OCI-LY7 (cell line): ENCODE data around the gene INTS13. TPM values are rescaled to one million over a fixed set of nuclear protein-coding genes. Genes with fewer than 3 reads are reported as not detected.

Source experiments
- BruUV-seq: library from RNA; stranded (reverse); fragments of 400-500 nt; replicated peaks from 2 replicates; lab custom pipeline; 2021; lab: Mats Ljungman, UMichigan
- CTCF ChIA-PET: fragments of 300-600 bp; sonication (Branson Sonifier 250); formaldehyde crosslinking; loops from one replicate; lab custom pipeline; 2022; ENCODE audit warnings: antibody characterized with exemption; ENCODE audit not compliant: unreplicated experiment; lab: Charles Lee
- POLR2A ChIA-PET: fragments of 300-600 bp; sonication (Branson Sonifier 250); formaldehyde crosslinking; loops from one replicate; lab custom pipeline; 2022; ENCODE audit warnings: antibody characterized with exemption; lab: Charles Lee
- DNase-seq: peaks from one replicate; pipeline ENCODE4 v3.0.0-alpha.2; 2015; ENCODE audit warnings: low spot score
- H2AFZ ChIP-seq: fragments of 200-600 bp; sonication (generic), shearing (Covaris generic); 2 replicates; pipeline ENCODE4 v1.6.1; 2014; ENCODE audit warnings: mild to moderate bottlenecking, antibody characterized with exemption, low read length, moderate library complexity
- H3K27ac ChIP-seq: fragments of 200-600 bp; sonication (generic); 2 replicates; pipeline ENCODE4 v1.5.1; 2014; ENCODE audit warnings: mixed run types, low read depth, mild to moderate bottlenecking, moderate library complexity, low read length, inconsistent platforms; ENCODE audit not compliant: poor library complexity, severe bottlenecking
- H3K36me3 ChIP-seq: fragments of 200-600 bp; sonication (generic); 2 replicates; pipeline ENCODE4 v1.6.1; 2014; ENCODE audit warnings: mild to moderate bottlenecking, antibody characterized with exemption, low read length, moderate library complexity, mixed read lengths; ENCODE audit not compliant: insufficient read depth
- H3K4me1 ChIP-seq: fragments of 200-600 bp; sonication (generic); 2 replicates; pipeline ENCODE4 v1.5.1; 2014; ENCODE audit warnings: mild to moderate bottlenecking, low read length; ENCODE audit not compliant: insufficient read depth, poor library complexity, severe bottlenecking
- H3K4me2 ChIP-seq: fragments of 200-600 bp; sonication (generic); 2 replicates; pipeline ENCODE4 v1.6.1; 2014; ENCODE audit warnings: mild to moderate bottlenecking, low read length
- H3K4me3 ChIP-seq: fragments of 200-600 bp; sonication (generic); 2 replicates; pipeline ENCODE4 v1.5.1; 2014; ENCODE audit warnings: mild to moderate bottlenecking, low read depth, low read length; ENCODE audit not compliant: poor library complexity, severe bottlenecking
- H3K79me2 ChIP-seq: fragments of 200-600 bp; sonication (generic); 2 replicates; pipeline ENCODE4 v1.6.1; 2016; ENCODE audit warnings: low read depth, mild to moderate bottlenecking, low read length, moderate library complexity, mixed read lengths; ENCODE audit not compliant: insufficient read depth
- H3K9me2 ChIP-seq: fragments of 200-600 bp; sonication (generic); 2 replicates; pipeline ENCODE4 v1.6.1; 2016; ENCODE audit warnings: mild to moderate bottlenecking, low read length, mixed read lengths; ENCODE audit not compliant: insufficient read depth
- H3K9me3 ChIP-seq: fragments of 200-600 bp; sonication (generic); 2 replicates; pipeline ENCODE4 v1.6.1; 2014; ENCODE audit warnings: mild to moderate bottlenecking, mixed run types, low read length, mixed read lengths
- H4K20me1 ChIP-seq: fragments of 200-600 bp; sonication (generic); 2 replicates; pipeline ENCODE4 v1.6.1; 2014; ENCODE audit warnings: mild to moderate bottlenecking, antibody characterized with exemption, low read length, moderate library complexity, mixed read lengths; ENCODE audit not compliant: insufficient read depth
- EZH2phosphoT487 ChIP-seq: fragments of 200-600 bp; sonication (generic); IDR thresholded peaks from 2 replicates; pipeline ENCODE4 v1.6.1; 2018; ENCODE audit warnings: low read depth, borderline replicate concordance, mild to moderate bottlenecking, mixed run types, antibody characterized with exemption, low read length, moderate library complexity, mixed read lengths
- intact Hi-C: fragments of 100-400 bp; cut with micrococcal nuclease; formaldehyde crosslinking; loops from one replicate; pipeline ENCODE4 v1.10.0; 2022; ENCODE audit not compliant: unreplicated experiment
- total RNA-seq, 2 experiments: library from RNA; depleted of rRNA in 1 of 2; stranded (reverse); fragments of >200 nt in 1 of 2; shearing (Covaris generic) in 1 of 2; gene quantifications; 2 replicates each; pipeline ENCODE4 v1.2.3, GENCODE V29; 2014 to 2022
- TF ChIP-seq, protein P1 (sequence below): fragments of 200-600 bp; sonication (generic); conservative IDR thresholded peaks from 2 replicates; pipeline ENCODE4 v1.5.1; 2014; ENCODE audit warnings: mild to moderate bottlenecking, antibody characterized with exemption, low read length, moderate library complexity, mixed read lengths

INTS13 gene
- total RNA-seq, 2 experiments from 2014 or later, result 34.2 to 39.1 TPM

DNA sequence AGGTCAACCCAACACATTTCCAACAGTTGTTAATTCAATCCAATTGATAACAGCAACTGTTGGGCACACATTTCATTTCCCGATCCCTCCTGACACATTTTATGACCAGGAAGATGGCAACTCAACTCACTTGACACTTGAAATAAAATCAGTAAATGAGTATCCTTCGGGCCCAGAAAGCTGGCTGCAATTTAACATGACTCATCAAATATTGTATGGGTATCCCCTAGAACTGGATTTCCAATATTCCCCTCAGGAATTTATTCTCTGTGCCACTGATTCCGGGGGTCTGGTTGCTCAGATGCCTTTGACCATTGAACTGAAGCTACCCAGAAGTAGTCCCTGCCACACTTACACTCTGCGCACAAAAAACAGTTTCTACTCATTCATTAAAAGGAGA, 42.1 kb downstream of the INTS13 start:
- no peaks in the 10 kb centered on the region for H3K9me3 ChIP-seq
- ChIA-PET CTCF (no interaction called here), POLR2A (no interaction called here)
- TF ChIP-seq EZH2phosphoT487, result no peak
- TF ChIP-seq, protein P1, sequence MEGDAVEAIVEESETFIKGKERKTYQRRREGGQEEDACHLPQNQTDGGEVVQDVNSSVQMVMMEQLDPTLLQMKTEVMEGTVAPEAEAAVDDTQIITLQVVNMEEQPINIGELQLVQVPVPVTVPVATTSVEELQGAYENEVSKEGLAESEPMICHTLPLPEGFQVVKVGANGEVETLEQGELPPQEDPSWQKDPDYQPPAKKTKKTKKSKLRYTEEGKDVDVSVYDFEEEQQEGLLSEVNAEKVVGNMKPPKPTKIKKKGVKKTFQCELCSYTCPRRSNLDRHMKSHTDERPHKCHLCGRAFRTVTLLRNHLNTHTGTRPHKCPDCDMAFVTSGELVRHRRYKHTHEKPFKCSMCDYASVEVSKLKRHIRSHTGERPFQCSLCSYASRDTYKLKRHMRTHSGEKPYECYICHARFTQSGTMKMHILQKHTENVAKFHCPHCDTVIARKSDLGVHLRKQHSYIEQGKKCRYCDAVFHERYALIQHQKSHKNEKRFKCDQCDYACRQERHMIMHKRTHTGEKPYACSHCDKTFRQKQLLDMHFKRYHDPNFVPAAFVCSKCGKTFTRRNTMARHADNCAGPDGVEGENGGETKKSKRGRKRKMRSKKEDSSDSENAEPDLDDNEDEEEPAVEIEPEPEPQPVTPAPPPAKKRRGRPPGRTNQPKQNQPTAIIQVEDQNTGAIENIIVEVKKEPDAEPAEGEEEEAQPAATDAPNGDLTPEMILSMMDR, result no peak
- no peak for DNase-seq
- H3K4me1 ChIP-seq, result no peaks in the 10 kb centered on the region
- no peak overlapping the region for H3K4me2 ChIP-seq
- H3K4me3 ChIP-seq, result no peak overlapping the region
- no peak overlapping the region for H3K27ac ChIP-seq
- H2AFZ ChIP-seq, result no peak overlapping the region
- H3K36me3 ChIP-seq, result peaks cover 45% of the 10 kb centered on the region
- no TSS peak for BruUV-seq
- no peaks in the 10 kb centered on the region for H3K9me2 ChIP-seq
- no peaks in the 10 kb centered on the region for H4K20me1 ChIP-seq
- no peaks in the 10 kb centered on the region for H3K79me2 ChIP-seq
- intact Hi-C loops, result no loop called here

GRCh38 chr12:26891704-26892103, 46.1 kb downstream of the INTS13 start:
- no peak for DNase-seq
- Histone ChIP-seq H3K4me1 (no peaks in the 10 kb centered on the region), H3K4me2 (no peak overlapping the region), H3K27ac (no peak overlapping the region), H3K79me2 (no peaks in the 10 kb centered on the region), H3K9me3 (no peaks in the 10 kb centered on the region), H4K20me1 (no peaks in the 10 kb centered on the region), H3K4me3 (no peak overlapping the region), H3K36me3 (peaks cover 14% of the 10 kb centered on the region), H3K9me2 (no peaks in the 10 kb centered on the region), H2AFZ (no peak overlapping the region)
- CTCF ChIA-PET, result no interaction called here
- TF ChIP-seq, protein P1, result no peak
- TF ChIP-seq EZH2phosphoT487, result no peak
- POLR2A ChIA-PET, result interaction anchor here (0.6 kb wide), 1 partner anchor 833 kb away, joined by 4 read pairs; no protein-coding TSS in a partner anchor
- intact Hi-C loops, result no loop called here
- no TSS peak for BruUV-seq

DNA sequence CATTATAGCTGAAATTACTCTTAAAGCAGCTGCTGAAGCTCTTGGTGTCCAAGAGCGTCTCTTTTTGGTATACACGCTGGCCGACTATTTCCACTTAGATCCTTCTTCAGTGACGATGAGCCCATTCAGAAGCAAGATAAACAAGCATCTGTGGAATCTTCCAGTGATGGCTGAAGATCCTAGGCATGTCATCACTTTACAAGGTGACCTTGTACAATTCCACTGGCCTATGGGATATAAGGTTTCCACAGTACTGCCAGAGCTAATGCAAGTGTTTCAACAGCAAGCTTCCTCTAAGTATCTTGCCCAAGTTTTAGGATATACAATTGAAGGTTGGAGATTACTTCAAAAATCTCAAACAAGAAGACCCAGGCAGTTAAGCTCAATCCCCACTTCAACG, 47.0 kb downstream of the INTS13 start:
- Histone ChIP-seq H3K27ac (no peak overlapping the region), H4K20me1 (no peaks in the 10 kb centered on the region), H3K36me3 (peaks cover 4% of the 10 kb centered on the region), H3K9me3 (no peaks in the 10 kb centered on the region), H3K79me2 (no peaks in the 10 kb centered on the region), H3K9me2 (no peaks in the 10 kb centered on the region), H3K4me1 (no peaks in the 10 kb centered on the region), H3K4me2 (no peak overlapping the region), H2AFZ (no peak overlapping the region), H3K4me3 (no peak overlapping the region)
- intact Hi-C loops, result no loop called here
- no peak for DNase-seq
- ChIA-PET POLR2A (interaction anchor here (0.8 kb wide), 1 partner anchor 414 kb away, joined by 3 read pairs; no protein-coding TSS in a partner anchor), CTCF (no interaction called here)
- TF ChIP-seq, protein P1, result no peak
- no peak for TF ChIP-seq EZH2phosphoT487
- no TSS peak for BruUV-seq
